KMS-11 (cell line): ENCODE results near the gene FTCD.

Experiments used
- H2AFZ ChIP-seq: fragments of 200-600 bp; sonication (generic); 2 replicates; pipeline ENCODE4 v1.6.1; 2016; ENCODE audit warnings: antibody characterized with exemption, mixed run types, low read depth
- H3K27ac ChIP-seq: fragments of 200-600 bp; sonication (generic); 2 replicates; pipeline ENCODE4 v1.6.1; 2016; ENCODE audit warnings: mild to moderate bottlenecking, mixed run types
- H3K27me3 ChIP-seq: fragments of 200-600 bp; sonication (generic); 2 replicates; pipeline ENCODE4 v1.6.1; 2017; ENCODE audit warnings: mild to moderate bottlenecking, low read depth, mixed run types, moderate library complexity; ENCODE audit not compliant: insufficient read depth
- H3K36me3 ChIP-seq: fragments of 200-600 bp; sonication (generic); 2 replicates; pipeline ENCODE4 v1.6.1; 2017; ENCODE audit warnings: mild to moderate bottlenecking, mixed run types; ENCODE audit not compliant: insufficient read depth
- H3K4me1 ChIP-seq: fragments of 200-600 bp; sonication (generic); 2 replicates; pipeline ENCODE4 v1.6.1; 2016; ENCODE audit warnings: mild to moderate bottlenecking, low read depth, mixed run types; ENCODE audit not compliant: poor library complexity, severe bottlenecking
- H3K4me2 ChIP-seq: fragments of 200-600 bp; sonication (generic); 2 replicates; pipeline ENCODE4 v1.7.0; 2016; ENCODE audit warnings: mild to moderate bottlenecking, mixed run types
- H3K4me3 ChIP-seq: fragments of 200-600 bp; sonication (generic); IDR thresholded peaks from 2 replicates; pipeline ENCODE4 v1.6.1; 2017; ENCODE audit warnings: low read depth, low read length, mixed read lengths; ENCODE audit not compliant: insufficient read depth
- H3K79me2 ChIP-seq: fragments of 200-600 bp; sonication (generic); 2 replicates; pipeline ENCODE4 v1.6.1; 2016; ENCODE audit warnings: low read depth, mixed run types; ENCODE audit not compliant: insufficient read depth
- H3K9ac ChIP-seq: fragments of 200-600 bp; sonication (generic); 2 replicates; pipeline ENCODE4 v1.6.1; 2016; ENCODE audit warnings: mild to moderate bottlenecking, mixed run types
- H4K20me1 ChIP-seq: fragments of 200-600 bp; sonication (generic); 2 replicates; pipeline ENCODE4 v1.6.1; 2016; ENCODE audit warnings: mild to moderate bottlenecking, mixed run types; ENCODE audit not compliant: insufficient read depth
- CTCF ChIP-seq: fragments of 200-600 bp; sonication (generic); conservative IDR thresholded peaks from 2 replicates; pipeline ENCODE4 v1.6.1; 2017; ENCODE audit warnings: low read depth, mild to moderate bottlenecking, antibody characterized with exemption, low read length, moderate library complexity, mixed read lengths

The FTCD gene

GRCh38 chr21:46153247-46154154, 1.9 kb downstream of the FTCD start:
- no peak overlapping the region for H3K27ac ChIP-seq
- no peak overlapping the region for H3K4me3 ChIP-seq
- no peaks in the 10 kb centered on the region for H3K4me1 ChIP-seq
- H3K27me3 ChIP-seq: no peaks in the 10 kb centered on the region
- no peaks in the 10 kb centered on the region for H4K20me1 ChIP-seq
- no peak overlapping the region for H3K4me2 ChIP-seq
- H3K36me3 ChIP-seq: no peaks in the 10 kb centered on the region
- peak; percentile 48 for TF ChIP-seq CTCF
- H3K79me2 ChIP-seq: no peaks in the 10 kb centered on the region
- H3K9ac ChIP-seq: no peak overlapping the region
- no peak overlapping the region for H2AFZ ChIP-seq

GRCh38 chr21:46152927-46153246, 2.5 kb downstream of the FTCD start:
- H3K4me1 ChIP-seq: no peaks in the 10 kb centered on the region
- H3K9ac ChIP-seq: no peak overlapping the region
- H3K4me2 ChIP-seq: no peak overlapping the region
- no peak overlapping the region for H3K27ac ChIP-seq
- no peak for TF ChIP-seq CTCF
- no peaks in the 10 kb centered on the region for H4K20me1 ChIP-seq
- no peaks in the 10 kb centered on the region for H3K79me2 ChIP-seq
- no peaks in the 10 kb centered on the region for H3K27me3 ChIP-seq
- H3K4me3 ChIP-seq: no peak overlapping the region
- no peaks in the 10 kb centered on the region for H3K36me3 ChIP-seq
- H2AFZ ChIP-seq: no peak overlapping the region

GRCh38 chr21:46151989-46152926, 3.1 kb downstream of the FTCD start:
- H3K27me3 ChIP-seq: no peaks in the 10 kb centered on the region
- no peaks in the 10 kb centered on the region for H3K79me2 ChIP-seq
- no peak overlapping the region for H3K4me2 ChIP-seq
- H3K27ac ChIP-seq: no peak overlapping the region
- no peak overlapping the region for H3K4me3 ChIP-seq
- no peaks in the 10 kb centered on the region for H3K36me3 ChIP-seq
- no peak overlapping the region for H2AFZ ChIP-seq
- H3K9ac ChIP-seq: no peak overlapping the region
- no peaks in the 10 kb centered on the region for H3K4me1 ChIP-seq
- TF ChIP-seq CTCF: no peak
- no peaks in the 10 kb centered on the region for H4K20me1 ChIP-seq

- no peak for TF ChIP-seq CTCF
- no peak overlapping the region for H3K9ac ChIP-seq
- H3K27ac ChIP-seq: no peak overlapping the region
These were observed 4.0 kb downstream of the FTCD start for GRCh38 chr21:46151261-46151988.

More at GRCh38 chr21:46151261-46151988, 4.0 kb downstream of the FTCD start:
- no peaks in the 10 kb centered on the region for H3K27me3 ChIP-seq
- no peaks in the 10 kb centered on the region for H3K79me2 ChIP-seq
- H3K4me1 ChIP-seq: no peaks in the 10 kb centered on the region
- H2AFZ ChIP-seq: no peak overlapping the region
- H3K4me2 ChIP-seq: no peak overlapping the region
- no peaks in the 10 kb centered on the region for H3K36me3 ChIP-seq
- H3K4me3 ChIP-seq: no peak overlapping the region
- H4K20me1 ChIP-seq: no peaks in the 10 kb centered on the region
